ENCODE results near the gene NSRP1.

Gene NSRP1

GRCh38 chr17:30095507-30096244 lies 20.9 kb upstream of the NSRP1 start:
- POLR2A ChIA-PET = no interaction called here
- CTCF ChIA-PET = interaction anchor here (0.6 to 4.0 kb wide), 9 partner anchors 9 to 1057 kb away, joined by 3 to 50 read pairs (median 3); no protein-coding TSS in a partner anchor

DNA sequence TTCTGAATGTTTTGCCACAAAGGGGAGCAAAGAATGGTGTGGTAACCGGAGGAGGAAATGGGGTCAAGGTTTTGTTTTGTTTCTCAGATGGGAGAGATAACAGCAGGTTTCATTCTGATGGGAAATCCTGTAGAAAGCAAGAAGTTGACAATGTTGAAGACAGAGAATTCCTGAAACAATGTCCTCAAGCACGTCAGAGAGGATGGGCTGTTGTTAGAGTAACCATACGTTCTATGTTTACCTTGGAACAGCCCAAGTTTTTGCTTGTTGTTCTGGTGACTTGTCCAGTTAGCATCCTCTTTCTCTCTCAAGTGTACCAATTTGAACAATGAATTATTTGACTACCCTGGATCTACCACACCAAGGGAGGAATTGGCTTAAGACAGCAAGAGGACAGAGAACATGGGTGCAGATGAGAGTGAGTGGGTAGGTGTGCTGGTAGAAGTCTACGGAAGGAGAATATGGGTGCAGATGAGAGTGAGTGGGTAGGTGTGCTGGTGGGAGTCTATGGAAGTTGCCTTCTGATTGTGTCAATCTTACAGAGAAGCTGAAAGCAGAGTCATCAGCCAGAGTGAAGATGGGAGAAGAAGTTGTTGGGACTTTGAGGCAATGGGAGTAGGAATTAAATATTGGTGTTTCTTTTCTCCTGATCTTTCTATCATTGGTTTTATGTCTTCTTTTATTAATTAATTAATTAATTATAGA lies 14.8 kb upstream of the NSRP1 start:
- CTCF ChIA-PET = no interaction called here
- TF ChIP-seq ARNT (IDR thresholded peaks at IDR 0.05) (no peak), HDGF (IDR thresholded peaks at IDR 0.05; ENCODE audit: borderline replicate concordance) (no peak), FOXM1 (IDR thresholded peaks at IDR 0.05; ENCODE audit: borderline replicate concordance) (no peak), FOXA1 (IDR thresholded peaks at IDR 0.05) (no peak), SP1 (IDR thresholded peaks at IDR 0.05) (no peak), ELF4 (IDR thresholded peaks at IDR 0.05) (no peak), FOXK2 (IDR thresholded peaks at IDR 0.05) (no peak)
- DNase-seq (ENCODE audit: extremely low spot score) = no peak
- POLR2A ChIA-PET = no interaction called here

More at GRCh38 chr17:30095507-30096244, 20.9 kb upstream of the NSRP1 start:
- TF ChIP-seq LEF1 (IDR thresholded peaks at IDR 0.05; ENCODE audit: borderline replicate concordance) = no peak
- no peak for TF ChIP-seq TARDBP (IDR thresholded peaks at IDR 0.05)
- no peak for TF ChIP-seq PKNOX1 (IDR thresholded peaks at IDR 0.05)
- TF ChIP-seq CTBP1 (IDR thresholded peaks at IDR 0.05; ENCODE audit: borderline replicate concordance) = no peak
- no peak for TF ChIP-seq ZNF384 (IDR thresholded peaks at IDR 0.05)
- no peak for TF ChIP-seq FOXA1 (IDR thresholded peaks at IDR 0.05)
- no peak for TF ChIP-seq ARNT (IDR thresholded peaks at IDR 0.05)
- TF ChIP-seq FOXM1 (IDR thresholded peaks at IDR 0.05; ENCODE audit: borderline replicate concordance) = no peak
- no peak for TF ChIP-seq NFRKB (IDR thresholded peaks at IDR 0.05)
- TF ChIP-seq FOXK2 (IDR thresholded peaks at IDR 0.05) = no peak
- no peak for TF ChIP-seq SUZ12 (IDR thresholded peaks at IDR 0.05)
- no peak for TF ChIP-seq L3MBTL2 (conservative IDR thresholded peaks at IDR 0.05)
- no peak for TF ChIP-seq ELF4 (IDR thresholded peaks at IDR 0.05)
- no peak for TF ChIP-seq BHLHE40 (IDR thresholded peaks at IDR 0.05; ENCODE audit: borderline replicate concordance)
- no peak for TF ChIP-seq HDGF (IDR thresholded peaks at IDR 0.05; ENCODE audit: borderline replicate concordance)
- TF ChIP-seq SP1 (IDR thresholded peaks at IDR 0.05) = no peak
- peak; percentile 33 for DNase-seq (ENCODE audit: extremely low spot score)

DNA sequence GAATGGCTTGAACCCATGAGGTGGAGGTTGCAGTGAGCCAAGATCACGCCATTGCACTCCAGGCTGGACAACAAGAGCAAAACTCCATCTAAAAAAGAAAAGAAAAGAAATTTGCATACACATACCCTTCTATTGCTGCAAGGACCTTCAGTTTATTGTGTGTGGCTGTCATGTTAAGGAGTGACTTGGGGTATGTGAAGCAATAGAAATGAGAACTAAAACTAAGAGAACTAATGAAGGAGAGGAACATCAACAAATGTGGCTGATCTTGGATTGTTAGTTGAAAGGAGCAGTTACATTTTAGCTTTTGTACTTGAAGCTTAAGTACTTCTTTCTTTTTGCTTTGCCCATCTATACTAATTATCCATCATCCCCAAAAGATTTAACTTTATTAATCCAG lies 12.7 kb upstream of the NSRP1 start:
- ChIA-PET POLR2A (interaction anchor here (1.0 to 1.5 kb wide), 4 partner anchors 9 to 232 kb away, joined by 5 to 6 read pairs (median 5); partner anchors contain the start of gene BLMH), CTCF (interaction anchor here (0.6 to 4.1 kb wide), 19 partner anchors 9 to 480 kb away, joined by 3 to 50 read pairs (median 4); partner anchors contain the start of genes BLMH and TMIGD1)
- no peak for DNase-seq (ENCODE audit: extremely low spot score)
- TF ChIP-seq TARDBP (IDR thresholded peaks at IDR 0.05) = no peak
- no peak for TF ChIP-seq BHLHE40 (IDR thresholded peaks at IDR 0.05; ENCODE audit: borderline replicate concordance)
- TF ChIP-seq NFRKB (IDR thresholded peaks at IDR 0.05) = no peak
- TF ChIP-seq FOXA1 (IDR thresholded peaks at IDR 0.05) = no peak
- TF ChIP-seq CTBP1 (IDR thresholded peaks at IDR 0.05; ENCODE audit: borderline replicate concordance) = no peak
- TF ChIP-seq ELF4 (IDR thresholded peaks at IDR 0.05) = no peak

- ChIA-PET POLR2A (interaction anchor here (0.6 to 1.9 kb wide), 12 partner anchors 8 to 372 kb away, joined by 3 to 8 read pairs (median 5); partner anchors contain the start of genes BLMH and NSRP1), CTCF (interaction anchor here (0.6 to 4.1 kb wide), 28 partner anchors 9 to 481 kb away, joined by 3 to 50 read pairs (median 4); partner anchors contain the start of genes BLMH and TMIGD1)
Observed at GRCh38 chr17:30104575-30105339, 11.9 kb upstream of the NSRP1 start.

GRCh38 chr17:30112794-30113193 lies 3.8 kb upstream of the NSRP1 start:
- DNase-seq (ENCODE audit: extremely low spot score) = no peak
- POLR2A ChIA-PET = interaction anchor here (1.0 to 1.2 kb wide), 2 partner anchors 8 to 180 kb away, joined by 3 to 5 read pairs; no protein-coding TSS in a partner anchor
- CTCF ChIA-PET = interaction anchor here (1.3 to 4.4 kb wide), 2 partner anchors 8 to 20 kb away, joined by 4 to 35 read pairs; no protein-coding TSS in a partner anchor
- TF ChIP-seq BHLHE40 (IDR thresholded peaks at IDR 0.05; ENCODE audit: borderline replicate concordance) = no peak
- TF ChIP-seq LEF1 (IDR thresholded peaks at IDR 0.05; ENCODE audit: borderline replicate concordance) = no peak
- TF ChIP-seq CTBP1 (IDR thresholded peaks at IDR 0.05; ENCODE audit: borderline replicate concordance) = no peak
- TF ChIP-seq FOXA1 (IDR thresholded peaks at IDR 0.05) = no peak
- no peak for TF ChIP-seq NFRKB (IDR thresholded peaks at IDR 0.05)
- no peak for TF ChIP-seq ELF4 (IDR thresholded peaks at IDR 0.05)
- no peak for TF ChIP-seq HDGF (IDR thresholded peaks at IDR 0.05; ENCODE audit: borderline replicate concordance)
- TF ChIP-seq FOXK2 (IDR thresholded peaks at IDR 0.05) = no peak
- no peak for TF ChIP-seq ZNF384 (IDR thresholded peaks at IDR 0.05)

More at GRCh38 chr17:30104575-30105339, 11.9 kb upstream of the NSRP1 start:
- TF ChIP-seq L3MBTL2 (conservative IDR thresholded peaks at IDR 0.05) (peak; percentile 38; the same call in 1 of the 2 replicates), FOXA1 (IDR thresholded peaks at IDR 0.05) (no peak), ARNT (IDR thresholded peaks at IDR 0.05) (no peak), ZNF384 (IDR thresholded peaks at IDR 0.05) (no peak), HDGF (IDR thresholded peaks at IDR 0.05; ENCODE audit: borderline replicate concordance) (no peak), SP1 (IDR thresholded peaks at IDR 0.05) (no peak)
- DNase-seq (ENCODE audit: extremely low spot score) = peak; percentile 69

DNA sequence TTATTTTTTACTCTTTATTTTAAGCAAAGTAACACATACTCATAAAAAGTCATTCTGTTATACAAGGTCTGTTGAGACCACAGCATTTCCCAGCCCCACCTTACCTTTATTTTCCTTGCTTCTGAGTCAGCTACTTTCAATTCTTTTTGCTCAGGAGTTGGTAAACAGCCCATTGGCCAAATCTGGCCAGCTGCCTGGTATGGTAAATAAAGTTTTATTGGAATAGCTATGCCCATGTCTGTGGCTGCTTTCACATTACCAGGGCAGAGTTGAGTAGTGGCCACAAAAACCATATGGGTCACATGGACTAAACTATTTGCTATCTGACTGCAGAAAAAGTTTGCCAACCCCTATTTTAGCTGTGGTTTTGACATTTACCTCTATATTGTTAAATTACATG lies 3.4 kb upstream of the NSRP1 start:
- no peak for DNase-seq (ENCODE audit: extremely low spot score)
- ChIA-PET POLR2A (interaction anchor here (1.0 kb wide), 1 partner anchor 9 kb away, joined by 5 read pairs; no protein-coding TSS in a partner anchor), CTCF (interaction anchor here (1.3 to 4.4 kb wide), 2 partner anchors 8 to 20 kb away, joined by 4 to 35 read pairs; no protein-coding TSS in a partner anchor)
- TF ChIP-seq FOXK2 (IDR thresholded peaks at IDR 0.05) (no peak), CTBP1 (IDR thresholded peaks at IDR 0.05; ENCODE audit: borderline replicate concordance) (no peak), L3MBTL2 (conservative IDR thresholded peaks at IDR 0.05) (no peak)

All from HEK293T (cell line).